Gastroesophageal sphincter (tissue), 3 donors: ENCODE data around the gene DYNLL2.

Experiments
- EP300 ChIP-seq: sonication (generic); formaldehyde crosslinking; IDR thresholded peaks from one replicate; pipeline ENCODE4 v1.6.1; 2017; ENCODE audit warnings: antibody characterized with exemption, mild to moderate bottlenecking
- POLR2A ChIP-seq, 2 donors: fragments of 450-650 bp; IDR thresholded peaks; one replicate each; pipeline ENCODE4 v1.6.1; 2017; ENCODE audit warnings: antibody characterized with exemption in 2 of 2, mild to moderate bottlenecking in 2 of 2, moderate library complexity in 1 of 2
- POLR2AphosphoS5 ChIP-seq: sonication (generic); formaldehyde crosslinking; IDR thresholded peaks from one replicate; pipeline ENCODE4 v1.6.1; 2017; ENCODE audit warnings: antibody characterized with exemption
- TF ChIP-seq, protein P1 (sequence below), 4 experiments: fragments of 200-600 bp in 2 of 4; fragments of 450-650 bp in 2 of 4; sonication (generic) in 1 of 4; IDR thresholded peaks; one replicate each; pipeline ENCODE4 v1.5.1; 2017 to 2019; ENCODE audit warnings: antibody characterized with exemption in 4 of 4, mild to moderate bottlenecking in 2 of 4, moderate library complexity in 2 of 4

- no peak for TF ChIP-seq EP300
- TF ChIP-seq POLR2AphosphoS5: no peak
- TF ChIP-seq, protein P1, sequence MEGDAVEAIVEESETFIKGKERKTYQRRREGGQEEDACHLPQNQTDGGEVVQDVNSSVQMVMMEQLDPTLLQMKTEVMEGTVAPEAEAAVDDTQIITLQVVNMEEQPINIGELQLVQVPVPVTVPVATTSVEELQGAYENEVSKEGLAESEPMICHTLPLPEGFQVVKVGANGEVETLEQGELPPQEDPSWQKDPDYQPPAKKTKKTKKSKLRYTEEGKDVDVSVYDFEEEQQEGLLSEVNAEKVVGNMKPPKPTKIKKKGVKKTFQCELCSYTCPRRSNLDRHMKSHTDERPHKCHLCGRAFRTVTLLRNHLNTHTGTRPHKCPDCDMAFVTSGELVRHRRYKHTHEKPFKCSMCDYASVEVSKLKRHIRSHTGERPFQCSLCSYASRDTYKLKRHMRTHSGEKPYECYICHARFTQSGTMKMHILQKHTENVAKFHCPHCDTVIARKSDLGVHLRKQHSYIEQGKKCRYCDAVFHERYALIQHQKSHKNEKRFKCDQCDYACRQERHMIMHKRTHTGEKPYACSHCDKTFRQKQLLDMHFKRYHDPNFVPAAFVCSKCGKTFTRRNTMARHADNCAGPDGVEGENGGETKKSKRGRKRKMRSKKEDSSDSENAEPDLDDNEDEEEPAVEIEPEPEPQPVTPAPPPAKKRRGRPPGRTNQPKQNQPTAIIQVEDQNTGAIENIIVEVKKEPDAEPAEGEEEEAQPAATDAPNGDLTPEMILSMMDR (IDR thresholded peaks at IDR 0.05): no peak
- TF ChIP-seq POLR2A (IDR thresholded peaks at IDR 0.05): no peak
Measured at GRCh38 chr17:58072862-58073261, 10.4 kb upstream of the DYNLL2 start.
